ENCODE data around the gene RXFP4. TPM values are rescaled to one million over a fixed set of nuclear protein-coding genes. Genes with fewer than 3 reads are reported as not detected.
A peak's percentile ranks its signal among the peaks of the same experiment; 100 is the strongest.

RXFP4 gene
- total and polyA plus RNA-seq, 2 of the 13 experiments (the other 11 are each of a cell fraction or from before 2014, with no cell fraction given): 0.38 to 1.4 TPM

DNA sequence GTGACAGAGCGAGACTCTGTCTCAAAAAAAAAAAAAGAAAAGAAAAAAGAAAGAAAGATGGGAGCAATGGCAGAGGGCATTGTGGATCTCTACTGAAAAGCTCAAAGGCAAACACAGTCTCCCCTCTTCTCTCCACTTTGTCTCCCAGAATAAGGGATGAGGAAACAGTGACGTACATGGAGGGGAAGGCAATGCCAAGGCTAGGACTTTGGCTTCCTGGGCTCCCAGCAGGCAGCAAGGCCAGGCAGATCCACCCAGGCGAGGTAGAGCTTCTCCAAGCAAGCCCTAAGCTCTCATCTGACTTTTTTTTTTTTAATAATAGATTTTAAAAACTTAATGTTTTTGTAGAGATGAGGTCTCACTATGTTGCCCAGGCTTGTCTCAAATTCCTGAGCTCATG, 32.3 kb downstream of the RXFP4 start:
- no peaks in the 10 kb centered on the region; a peak in 1 of 5 replicates for H3K27me3 ChIP-seq (ENCODE audit: control insufficient read depth in 1 of 2, insufficient read depth in 2 of 2, low read length in 2 of 2)
- ChIA-PET CTCF (ENCODE audit: low intra/inter-chr PET ratio, low total read pairs) (no interaction called here), POLR2A (interaction anchor here (0.8 to 13.5 kb wide), 4 partner anchors 9 to 40 kb away, joined by 3 to 390 read pairs (median 8); partner anchors contain the start of genes KHDC4 and RXFP4)
- TF ChIP-seq TEAD3 (CRISPR knock-in tag; optimal IDR thresholded peaks at IDR 0.05; ENCODE audit: borderline replicate concordance) (no peak), RFXANK (CRISPR knock-in tag; IDR thresholded peaks at IDR 0.05) (no peak)
- H3K4me3 ChIP-seq (replicated peaks in 1 of 3; ENCODE audit: insufficient read depth in 1 of 3, low read depth in 2 of 3, low read length in 3 of 3): no peak overlapping the region
- DNase-seq (ENCODE audit: low spot score) (no peak), FAIRE-seq (no peak), ATAC-seq (no peak)
- H3K79me2 ChIP-seq (ENCODE audit: insufficient read depth, low read length): peaks cover 73% of the 10 kb centered on the region
- H3K27ac ChIP-seq (ENCODE audit: extremely low read length, insufficient read depth, low read length): no peak overlapping the region
- in situ Hi-C loops (cut with HindIII; ENCODE audit: extremely low pct_ligation_motif_present, low pct_unique_long_range_greater_than_20kb): no loop called here
- intact Hi-C loops (cut with micrococcal nuclease; ENCODE audit: unreplicated experiment): no loop called here
- H4K20me1 ChIP-seq (ENCODE audit: insufficient read depth, low read length): 0 out of 2 replicates have a peak, but pooled peaks cover 2% of the 10 kb centered on the region
- H2AFZ ChIP-seq (ENCODE audit: low read length): no peak overlapping the region
- H3K4me1 ChIP-seq (ENCODE audit: insufficient read depth, low read length): peaks cover 83% of the 10 kb centered on the region
- H3K9me3 ChIP-seq (ENCODE audit: low read length): no peaks in the 10 kb centered on the region
- H3K4me2 ChIP-seq (ENCODE audit: low read depth, low read length): no peak overlapping the region
- no peak overlapping the region for H3K9ac ChIP-seq (ENCODE audit: insufficient read depth, low read depth, low read length)
- 84% methylated on average over 3 of the region's 3 CpGs for WGBS (ENCODE audit: low lambda C conversion rate)
- H3K36me3 ChIP-seq (replicated peaks in 1 of 2; ENCODE audit: control insufficient read depth in 1 of 2, insufficient read depth in 2 of 2, low read length in 2 of 2): peaks cover 10 to 14% of the 10 kb centered on the region in 2 experiments; a peak in 4 of 5 replicates
- BruUV-seq (replicated peaks): no TSS peak

DNA sequence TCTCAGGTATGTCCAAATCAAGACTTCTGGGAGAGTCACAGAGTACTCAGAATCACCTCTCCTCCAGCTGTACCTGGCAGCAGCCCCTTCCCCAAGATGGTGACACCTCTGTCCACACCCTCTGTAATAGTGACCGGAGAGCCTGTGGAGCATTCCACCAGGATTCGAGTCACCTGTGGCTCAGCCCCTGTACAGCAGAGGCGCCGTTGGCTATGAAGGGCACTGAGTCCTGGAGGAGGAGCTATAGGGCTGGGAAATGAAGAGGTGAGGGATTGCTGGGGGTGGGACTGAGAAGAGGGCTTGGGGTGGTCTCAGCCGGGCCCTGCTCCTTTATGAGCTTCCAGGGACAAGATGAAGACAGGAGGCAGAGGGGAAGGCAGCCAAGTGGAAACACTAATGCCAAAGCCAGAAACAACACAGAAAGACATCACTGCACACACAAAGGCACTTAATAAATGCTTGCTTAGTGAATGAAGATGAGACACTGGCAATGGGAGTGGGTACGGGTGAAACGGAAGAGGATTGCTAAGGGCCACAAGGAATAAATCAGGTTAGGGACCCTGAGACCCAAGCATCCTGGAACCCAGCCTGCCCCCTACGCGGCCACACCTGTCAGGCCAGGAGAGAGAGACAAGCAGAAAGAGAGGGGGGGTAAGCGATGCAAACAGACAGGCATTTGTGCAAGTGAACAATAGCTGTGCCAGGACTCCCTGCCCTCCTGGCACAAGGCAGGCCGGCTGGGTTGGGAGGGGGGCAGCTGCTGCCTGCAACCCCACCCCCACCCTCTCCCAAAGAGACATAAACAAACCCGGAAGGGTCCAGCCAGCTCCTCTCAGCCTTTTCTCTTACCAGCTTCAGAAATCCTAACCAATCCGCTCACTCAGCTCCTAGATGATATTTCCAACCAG, 33.0 kb downstream of the RXFP4 start:
- no peaks in the 10 kb centered on the region; a peak in 1 of 5 replicates for H3K27me3 ChIP-seq (ENCODE audit: control insufficient read depth in 1 of 2, insufficient read depth in 2 of 2, low read length in 2 of 2)
- peak overlapping the region; percentile 13 for H3K27ac ChIP-seq (ENCODE audit: extremely low read length, insufficient read depth, low read length)
- CTCF ChIA-PET (ENCODE audit: low intra/inter-chr PET ratio, low total read pairs): no interaction called here
- 89% methylated on average over 13 of the region's 13 CpGs for WGBS (ENCODE audit: low lambda C conversion rate)
- POLR2A ChIA-PET: interaction anchor here (0.8 to 13.5 kb wide), 5 partner anchors 7 to 40 kb away, joined by 3 to 390 read pairs (median 10); partner anchors contain the start of genes KHDC4 and RXFP4
- H3K9me3 ChIP-seq (ENCODE audit: low read length): no peaks in the 10 kb centered on the region
- H3K79me2 ChIP-seq (ENCODE audit: insufficient read depth, low read length): peaks cover 69% of the 10 kb centered on the region
- no TSS peak for BruUV-seq (replicated peaks)
- no peak overlapping the region; a peak in 1 of 6 replicates for H3K4me3 ChIP-seq (replicated peaks in 1 of 3; ENCODE audit: insufficient read depth in 1 of 3, low read depth in 2 of 3, low read length in 3 of 3)
- TF ChIP-seq, protein P1, sequence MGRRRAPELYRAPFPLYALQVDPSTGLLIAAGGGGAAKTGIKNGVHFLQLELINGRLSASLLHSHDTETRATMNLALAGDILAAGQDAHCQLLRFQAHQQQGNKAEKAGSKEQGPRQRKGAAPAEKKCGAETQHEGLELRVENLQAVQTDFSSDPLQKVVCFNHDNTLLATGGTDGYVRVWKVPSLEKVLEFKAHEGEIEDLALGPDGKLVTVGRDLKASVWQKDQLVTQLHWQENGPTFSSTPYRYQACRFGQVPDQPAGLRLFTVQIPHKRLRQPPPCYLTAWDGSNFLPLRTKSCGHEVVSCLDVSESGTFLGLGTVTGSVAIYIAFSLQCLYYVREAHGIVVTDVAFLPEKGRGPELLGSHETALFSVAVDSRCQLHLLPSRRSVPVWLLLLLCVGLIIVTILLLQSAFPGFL (CRISPR knock-in tag; IDR thresholded peaks at IDR 0.05): no peak
- 0 out of 2 replicates have a peak, but pooled peaks have one; percentile 37 for TF ChIP-seq HNRNPL (IDR thresholded peaks at IDR 0.05; ENCODE audit: low read depth, low read length)
- H3K4me2 ChIP-seq (ENCODE audit: low read depth, low read length): peak overlapping the region; percentile 92; the same call in 1 of the 2 replicates
- 0 out of 2 replicates have a peak, but pooled peaks cover 2% of the 10 kb centered on the region for H4K20me1 ChIP-seq (ENCODE audit: insufficient read depth, low read length)
- ATAC-seq (no peak), FAIRE-seq (no peak), DNase-seq (ENCODE audit: low spot score) (no peak)
- in situ Hi-C loops (cut with HindIII; ENCODE audit: extremely low pct_ligation_motif_present, low pct_unique_long_range_greater_than_20kb) (no loop called here), intact Hi-C loops (cut with micrococcal nuclease; ENCODE audit: unreplicated experiment) (loop anchor here (5.0 kb wide), 1 partner anchor 32 kb away; the partner anchor contains the start of gene RXFP4)
- no peak overlapping the region for H3K9ac ChIP-seq (ENCODE audit: insufficient read depth, low read depth, low read length)
- H2AFZ ChIP-seq (ENCODE audit: low read length): no peak overlapping the region
- peaks cover 83% of the 10 kb centered on the region for H3K4me1 ChIP-seq (ENCODE audit: insufficient read depth, low read length)
- peaks cover 5 to 7% of the 10 kb centered on the region in 2 experiments; a peak in 4 of 5 replicates for H3K36me3 ChIP-seq (replicated peaks in 1 of 2; ENCODE audit: control insufficient read depth in 1 of 2, insufficient read depth in 2 of 2, low read length in 2 of 2)

All from HepG2 (cell line).